ENCODE data around the gene ABCG8.

Gene ABCG8

GRCh38 chr2:43819491-43820163 lies 19.1 kb upstream of the ABCG8 start:
- Mint-ChIP-seq H3K4me3 (no peak overlapping the region), H3K27me3 (ENCODE audit: low read depth, poor library complexity) (peaks cover 21% of the 10 kb centered on the region), H3K36me3 (ENCODE audit: low read depth) (peaks cover 5% of the 10 kb centered on the region), H3K27ac (no peak overlapping the region), H3K9me3 (peaks cover 4% of the 10 kb centered on the region), H3K4me1 (no peaks in the 10 kb centered on the region)
- no peak for DNase-seq
- no peak for TF ChIP-seq CTCF (IDR thresholded peaks at IDR 0.05)

- H3K27me3 Mint-ChIP-seq (ENCODE audit: low read depth, poor library complexity) = peaks cover 18% of the 10 kb centered on the region
- DNase-seq = no peak
- no peaks in the 10 kb centered on the region for H3K9me3 Mint-ChIP-seq
- no peak overlapping the region for H3K27ac Mint-ChIP-seq
- no peak overlapping the region for H3K4me3 Mint-ChIP-seq
- no peaks in the 10 kb centered on the region for H3K4me1 Mint-ChIP-seq
- no peaks in the 10 kb centered on the region for H3K36me3 Mint-ChIP-seq (ENCODE audit: low read depth)
- TF ChIP-seq CTCF (IDR thresholded peaks at IDR 0.05) = no peak
These were observed 15.9 kb upstream of the ABCG8 start for GRCh38 chr2:43822839-43823238.

- Mint-ChIP-seq H3K27me3 (ENCODE audit: low read depth, poor library complexity) (peaks cover 18% of the 10 kb centered on the region), H3K36me3 (ENCODE audit: low read depth) (no peaks in the 10 kb centered on the region)
These were observed 15.0 kb upstream of the ABCG8 start for GRCh38 chr2:43823751-43824150.

GRCh38 chr2:43824512-43824911 lies 14.3 kb upstream of the ABCG8 start:
- no peaks in the 10 kb centered on the region for H3K9me3 Mint-ChIP-seq
- DNase-seq = no peak
- TF ChIP-seq CTCF (IDR thresholded peaks at IDR 0.05) = no peak
- no peak overlapping the region for H3K27ac Mint-ChIP-seq
- no peak overlapping the region for H3K4me3 Mint-ChIP-seq
- peaks cover 18% of the 10 kb centered on the region for H3K27me3 Mint-ChIP-seq (ENCODE audit: low read depth, poor library complexity)
- no peaks in the 10 kb centered on the region for H3K4me1 Mint-ChIP-seq
- H3K36me3 Mint-ChIP-seq (ENCODE audit: low read depth) = no peaks in the 10 kb centered on the region

More at GRCh38 chr2:43823751-43824150, 15.0 kb upstream of the ABCG8 start:
- Mint-ChIP-seq H3K4me3 (no peak overlapping the region), H3K27ac (no peak overlapping the region), H3K4me1 (no peaks in the 10 kb centered on the region), H3K9me3 (no peaks in the 10 kb centered on the region)
- TF ChIP-seq CTCF (IDR thresholded peaks at IDR 0.05) = no peak
- DNase-seq = no peak

- Mint-ChIP-seq H3K27me3 (ENCODE audit: low read depth, poor library complexity) (peaks cover 18% of the 10 kb centered on the region), H3K36me3 (ENCODE audit: low read depth) (no peaks in the 10 kb centered on the region), H3K27ac (no peak overlapping the region), H3K4me3 (no peak overlapping the region), H3K9me3 (no peaks in the 10 kb centered on the region), H3K4me1 (no peaks in the 10 kb centered on the region)
- no peak for DNase-seq
- no peak for TF ChIP-seq CTCF (IDR thresholded peaks at IDR 0.05)
These were observed 13.7 kb upstream of the ABCG8 start for GRCh38 chr2:43824951-43825493.

- DNase-seq = no peak
- Mint-ChIP-seq H3K36me3 (ENCODE audit: low read depth) (no peaks in the 10 kb centered on the region), H3K4me1 (no peaks in the 10 kb centered on the region)
These were observed 12.9 kb upstream of the ABCG8 start for GRCh38 chr2:43825841-43826240.

More at GRCh38 chr2:43825841-43826240, 12.9 kb upstream of the ABCG8 start:
- Mint-ChIP-seq H3K27me3 (ENCODE audit: low read depth, poor library complexity) (peaks cover 18% of the 10 kb centered on the region), H3K27ac (no peak overlapping the region), H3K9me3 (no peaks in the 10 kb centered on the region), H3K4me3 (no peak overlapping the region)
- no peak for TF ChIP-seq CTCF (IDR thresholded peaks at IDR 0.05)

Data from nephron progenitor cell (in vitro differentiated cells).